Stimulated activated CD4-positive, alpha-beta T cell treated with anti-CD3 and anti-CD28 coated beads, Interleukin-4, amount 100 ng/mL, for 24 hours (primary cell): ENCODE data around the gene BMP7.

ENCODE experiments used
- DNase-seq: peaks from one replicate; pipeline ENCODE4 v3.0.0-alpha.2; 2020

BMP7 gene

DNA sequence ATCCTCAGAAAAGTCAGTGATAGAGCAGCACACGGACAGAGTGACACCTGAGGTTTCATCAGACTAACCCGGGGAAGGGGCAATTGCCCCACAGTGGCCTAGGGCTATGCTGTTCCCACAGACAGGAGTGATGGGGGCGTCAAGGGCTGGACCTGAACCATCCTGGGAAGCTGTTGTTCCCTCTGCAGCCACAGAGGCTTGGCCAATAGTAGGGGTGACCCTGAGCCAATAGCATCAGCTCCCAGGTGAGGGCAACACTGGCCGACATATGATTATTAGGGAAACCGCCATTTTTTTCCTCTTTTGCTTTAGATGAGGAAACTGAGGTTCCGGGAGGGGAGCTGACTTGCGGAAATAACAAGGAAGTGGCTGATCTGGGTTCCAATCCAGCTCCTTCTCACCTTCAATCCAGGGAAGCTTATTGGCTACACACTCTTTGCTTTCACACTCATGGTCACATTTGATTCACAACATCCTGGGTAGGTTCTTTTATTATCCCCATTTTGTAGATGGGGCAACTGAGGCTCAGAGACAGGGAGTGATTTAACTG, 126.0 kb downstream of the BMP7 start:
- no peak for DNase-seq

DNA sequence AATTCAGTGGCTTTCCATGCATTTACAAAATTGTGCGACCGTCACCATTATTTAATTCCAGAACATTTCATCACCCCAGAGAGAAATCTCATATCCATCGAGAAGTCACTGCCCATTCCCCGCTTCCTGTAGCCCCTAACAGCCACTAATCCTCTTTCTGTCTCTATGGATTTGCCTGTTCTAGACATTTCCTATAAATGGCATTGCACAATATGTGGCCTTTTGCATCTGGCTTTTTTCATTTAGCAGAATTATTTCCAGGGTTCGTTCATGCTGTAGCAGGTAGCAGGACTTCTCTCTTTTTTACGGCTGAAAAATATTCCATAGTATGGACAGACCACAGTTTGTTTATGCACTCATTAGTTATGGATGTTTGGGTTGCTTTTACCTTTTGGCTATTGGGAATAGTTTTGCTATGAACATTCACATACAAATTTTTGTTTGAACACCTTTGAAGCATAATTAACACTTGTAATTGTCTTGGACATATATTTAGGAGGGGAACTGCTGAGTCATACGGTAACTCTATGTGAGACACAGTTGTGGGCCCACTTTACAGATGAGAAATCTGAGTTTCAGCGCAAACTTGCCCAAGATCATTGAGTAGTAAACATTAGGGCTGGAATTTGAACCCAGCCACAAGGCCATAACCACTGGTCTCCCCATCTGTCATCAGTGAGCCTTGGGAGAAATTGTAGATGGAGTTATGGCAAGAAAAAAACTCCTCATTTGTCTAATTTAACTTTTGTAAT, 126.9 kb downstream of the BMP7 start:
- no peak for DNase-seq

DNA sequence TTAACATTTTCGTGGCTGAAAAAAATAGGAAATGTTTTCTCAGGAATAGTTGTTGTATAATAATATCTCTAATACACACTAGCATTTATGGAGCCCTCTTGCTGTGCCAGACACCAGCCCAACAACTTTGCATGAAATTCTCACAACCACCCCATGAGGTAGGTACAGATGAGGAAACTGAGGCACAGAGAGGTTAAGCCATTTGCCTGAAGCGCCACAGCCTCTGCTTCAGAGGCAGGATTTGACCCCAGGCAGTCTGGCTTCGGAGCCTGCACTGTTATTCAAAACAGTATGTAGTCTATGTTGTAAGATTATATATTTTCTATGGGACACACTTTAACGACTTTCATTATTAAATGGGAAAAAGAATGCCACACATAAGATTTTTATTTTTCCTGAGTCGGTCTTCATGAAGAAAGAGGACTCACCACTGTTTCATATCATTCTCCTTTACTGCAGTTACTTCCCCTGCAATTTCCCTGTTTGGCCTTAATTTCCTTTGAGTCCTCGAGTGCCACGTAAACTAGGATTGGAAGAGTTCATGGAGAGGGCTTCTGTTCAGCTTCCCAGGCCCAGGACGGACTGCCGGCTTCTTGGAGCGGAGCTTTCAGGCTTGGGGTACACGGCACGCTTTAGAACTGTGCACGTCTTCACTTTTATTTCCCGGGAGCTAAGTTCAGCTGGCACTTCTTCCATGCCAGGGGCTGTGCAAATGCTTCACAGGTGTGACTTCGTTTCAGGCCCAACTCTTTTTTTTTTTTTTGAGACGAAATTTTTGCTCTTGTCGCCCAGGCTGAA, 128.0 kb downstream of the BMP7 start:
- DNase-seq, result no peak

DNA sequence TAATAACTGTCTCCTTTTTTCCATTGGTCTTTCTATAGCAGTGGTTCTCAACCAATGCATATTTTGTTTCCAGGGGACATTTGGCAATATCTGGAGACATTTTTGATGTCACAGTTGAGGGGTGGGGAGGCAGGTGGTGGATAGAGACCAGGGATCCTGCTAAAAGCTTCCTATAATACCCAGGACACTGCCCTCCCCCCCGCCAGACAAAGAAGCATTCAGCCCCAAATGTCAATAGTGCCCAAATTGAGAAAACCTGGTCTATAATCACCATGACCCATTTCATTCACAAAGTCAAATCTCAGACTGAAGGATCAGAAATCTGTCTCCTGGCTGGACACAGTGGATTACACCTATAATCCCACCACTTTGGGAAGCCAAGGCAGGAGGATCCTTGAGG, 128.8 kb downstream of the BMP7 start:
- no peak for DNase-seq

DNA sequence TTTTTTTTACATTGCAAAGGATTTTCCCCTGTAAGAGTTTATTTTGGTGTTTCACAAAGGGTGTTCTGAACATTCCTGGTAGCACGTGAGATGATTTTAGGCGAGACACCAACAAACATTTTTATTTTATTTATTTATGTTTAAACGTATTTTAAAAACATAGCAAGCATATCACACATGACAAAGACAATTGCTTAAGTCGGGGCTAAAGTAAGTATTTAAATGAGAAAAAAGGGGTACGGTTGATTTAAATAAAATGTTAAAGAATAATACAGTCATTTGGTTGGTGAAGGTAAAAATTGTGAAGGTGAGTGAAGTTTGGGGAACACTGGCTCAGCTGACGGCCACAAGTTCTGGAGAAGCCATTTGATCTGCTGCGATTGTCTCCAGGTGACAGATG, 129.7 kb downstream of the BMP7 start:
- no peak for DNase-seq

DNA sequence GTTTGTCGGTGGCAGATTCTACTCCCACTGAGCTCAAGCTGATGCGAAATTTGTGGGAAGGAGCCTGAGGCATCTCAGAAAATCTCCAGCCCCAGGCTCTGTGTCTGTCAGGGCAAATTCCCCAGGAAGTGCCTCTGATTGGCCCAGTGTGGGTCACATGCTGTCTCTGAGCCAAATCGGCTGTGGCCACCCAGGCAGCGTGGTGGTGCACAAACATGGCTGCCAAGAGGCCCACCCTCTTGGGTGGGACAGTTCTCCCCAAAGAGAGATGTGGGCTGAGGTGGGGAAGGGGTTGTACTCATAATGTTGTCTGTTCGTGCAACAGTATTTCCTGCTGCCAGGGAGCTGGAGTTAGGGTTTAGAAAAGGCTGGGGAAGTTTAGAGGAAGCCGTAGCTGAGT, 130.6 kb downstream of the BMP7 start:
- DNase-seq, result no peak

DNA sequence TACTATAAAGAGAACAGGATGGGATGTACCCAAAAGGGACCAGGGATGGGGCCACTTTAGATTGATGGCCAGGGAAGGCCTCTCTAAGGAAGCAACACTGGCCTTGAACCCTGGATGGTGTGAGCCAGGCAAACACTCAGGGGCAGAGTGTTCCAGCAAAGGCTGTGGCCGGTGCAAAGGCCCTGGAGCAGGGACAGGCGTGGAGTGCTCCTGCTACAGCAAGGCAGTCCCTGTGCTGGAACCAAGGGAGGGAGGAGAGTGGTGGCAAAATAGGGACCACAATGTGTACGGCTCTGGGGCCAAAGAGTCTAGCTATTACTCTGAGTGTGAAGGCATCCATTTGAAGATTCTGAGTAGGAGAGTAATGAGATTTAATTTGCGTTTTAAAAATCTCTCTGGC, 131.6 kb downstream of the BMP7 start:
- no peak for DNase-seq

DNA sequence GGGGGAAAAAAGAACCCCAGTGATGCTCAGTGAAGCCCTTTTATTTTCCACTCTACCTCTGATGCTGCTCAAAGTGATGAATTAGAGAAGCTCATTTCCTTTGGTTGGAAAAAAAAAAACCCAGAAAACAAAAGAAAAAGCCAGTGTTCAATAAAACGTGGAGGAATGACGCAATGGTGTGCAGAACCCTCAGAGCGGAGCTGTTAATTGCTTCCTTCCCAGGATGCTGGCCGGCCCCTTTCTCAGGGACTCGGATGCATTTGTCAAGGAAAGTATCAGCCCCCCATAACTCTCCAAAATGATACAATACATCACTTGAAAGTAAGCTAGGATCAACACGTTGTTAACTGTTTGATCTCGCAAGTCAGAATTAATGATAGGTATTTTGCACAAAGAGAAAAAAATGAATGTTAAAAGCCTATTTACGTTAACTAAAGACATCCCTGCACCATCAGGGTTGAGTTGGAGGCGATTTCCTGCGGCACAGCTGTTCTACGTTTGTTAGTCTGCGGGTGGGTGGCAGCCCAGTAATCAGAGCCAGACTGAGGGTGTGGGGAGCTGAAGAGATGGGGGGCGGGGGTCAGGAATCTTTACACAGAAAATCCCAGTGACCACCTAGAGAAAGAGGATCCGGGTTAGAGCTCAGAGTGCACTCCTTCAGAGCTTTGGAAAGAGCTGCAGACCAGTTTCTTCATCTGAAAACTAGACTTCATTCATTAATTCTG, 132.4 kb downstream of the BMP7 start:
- DNase-seq, result no peak

DNA sequence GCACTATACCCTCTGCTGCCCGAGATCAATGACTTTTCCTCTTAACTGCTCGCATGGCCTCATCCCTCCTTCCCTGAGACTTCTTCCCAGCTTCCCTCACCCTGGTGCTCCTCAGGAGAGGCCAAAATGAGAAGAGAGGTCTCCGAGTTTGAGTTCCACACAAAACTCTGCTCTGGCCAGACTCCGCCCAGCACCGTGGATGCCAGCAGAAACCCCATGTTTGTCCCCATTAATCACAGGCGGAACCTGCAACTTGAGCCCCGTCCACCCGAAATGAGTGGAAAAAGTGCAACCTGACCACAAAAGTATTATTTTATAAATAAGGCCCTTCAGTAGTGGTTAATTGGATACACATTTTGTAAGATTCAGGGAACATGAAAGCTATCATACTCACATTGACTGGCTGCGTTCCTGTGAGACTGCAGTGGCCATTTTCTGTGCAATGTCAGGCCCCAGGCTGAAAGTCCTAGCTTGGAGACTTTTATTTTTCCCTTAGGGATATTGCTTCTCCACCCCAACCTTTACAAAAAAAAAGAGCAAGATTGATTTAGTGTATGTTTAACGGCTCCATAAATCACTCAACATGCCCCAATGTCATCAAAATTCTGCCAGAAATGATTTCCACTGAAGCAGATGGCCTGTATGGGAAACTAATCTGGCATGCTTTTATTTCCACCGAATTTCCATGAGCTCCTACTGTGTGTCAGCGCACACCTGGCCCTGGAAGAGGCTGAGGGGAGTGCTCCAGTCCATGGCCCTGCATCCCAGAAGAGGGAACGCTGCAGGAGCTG, 134.6 kb downstream of the BMP7 start:
- DNase-seq, result no peak

DNA sequence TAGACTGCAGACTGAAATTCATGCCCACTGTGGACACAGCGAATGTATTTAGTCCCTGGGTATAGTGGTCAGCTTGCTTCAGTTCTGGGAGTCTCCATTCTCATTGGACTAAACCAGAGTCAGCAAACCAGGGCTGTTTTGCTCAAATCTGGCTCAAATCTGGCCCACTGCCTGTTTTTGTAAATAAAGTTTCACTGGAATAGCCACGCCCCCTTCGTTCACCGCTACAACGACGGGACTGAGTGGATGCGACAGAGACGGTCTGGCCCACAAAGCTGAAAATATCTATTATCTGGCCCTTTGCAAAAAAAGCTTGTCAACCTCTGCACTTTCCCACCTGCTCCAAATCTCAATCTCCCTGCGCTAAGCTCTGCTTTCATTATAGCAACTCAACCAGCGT, 135.4 kb downstream of the BMP7 start:
- DNase-seq, result no peak

DNA sequence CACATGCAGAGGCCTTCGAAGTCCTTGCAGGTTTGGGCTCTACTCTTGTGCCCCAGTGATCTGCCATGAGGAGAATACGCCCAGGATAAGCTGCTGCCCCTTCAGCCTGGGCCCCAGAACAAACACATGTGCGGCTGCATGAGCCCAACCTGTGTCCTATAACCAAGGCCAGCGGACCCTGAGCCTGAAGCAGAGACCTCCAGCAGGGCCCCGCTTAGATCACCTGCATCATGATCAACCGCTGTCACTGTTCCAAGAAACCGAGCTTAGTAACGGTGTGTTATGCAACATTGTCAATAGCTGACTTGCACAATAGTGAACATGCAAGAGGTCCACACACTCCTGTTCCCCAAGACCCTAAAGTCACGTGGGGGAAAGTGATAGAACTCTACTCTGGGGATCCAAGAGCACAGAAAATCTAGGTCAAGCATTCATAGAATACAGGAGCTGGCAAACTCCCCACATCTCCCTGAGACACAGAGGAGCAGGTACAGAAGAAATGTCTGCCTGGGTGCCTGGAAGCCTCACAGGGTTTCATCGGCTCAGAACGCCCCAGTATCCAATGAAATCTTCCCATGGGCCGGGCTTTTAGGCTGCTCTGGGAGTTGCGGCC, 136.2 kb downstream of the BMP7 start:
- no peak for DNase-seq

DNA sequence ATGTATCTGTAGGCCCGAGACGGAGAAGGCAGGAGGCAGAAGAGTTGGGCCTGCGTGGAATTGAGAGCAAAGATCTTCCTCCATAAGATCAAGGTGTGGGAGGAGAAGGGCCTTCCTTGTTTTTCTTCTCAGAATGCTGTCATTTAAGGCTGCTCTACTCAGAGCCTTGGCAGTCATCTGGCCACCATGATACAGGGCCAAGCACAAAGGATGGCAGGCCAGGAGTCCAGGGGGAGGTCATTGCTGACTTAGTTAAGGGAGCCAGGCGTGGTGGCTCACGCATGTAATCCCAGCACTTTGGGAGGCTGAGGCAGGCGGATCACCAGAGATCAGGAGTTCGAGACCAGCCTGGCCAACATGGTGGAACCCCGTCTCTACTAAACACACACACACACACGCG, 137.1 kb downstream of the BMP7 start:
- no peak for DNase-seq

DNA sequence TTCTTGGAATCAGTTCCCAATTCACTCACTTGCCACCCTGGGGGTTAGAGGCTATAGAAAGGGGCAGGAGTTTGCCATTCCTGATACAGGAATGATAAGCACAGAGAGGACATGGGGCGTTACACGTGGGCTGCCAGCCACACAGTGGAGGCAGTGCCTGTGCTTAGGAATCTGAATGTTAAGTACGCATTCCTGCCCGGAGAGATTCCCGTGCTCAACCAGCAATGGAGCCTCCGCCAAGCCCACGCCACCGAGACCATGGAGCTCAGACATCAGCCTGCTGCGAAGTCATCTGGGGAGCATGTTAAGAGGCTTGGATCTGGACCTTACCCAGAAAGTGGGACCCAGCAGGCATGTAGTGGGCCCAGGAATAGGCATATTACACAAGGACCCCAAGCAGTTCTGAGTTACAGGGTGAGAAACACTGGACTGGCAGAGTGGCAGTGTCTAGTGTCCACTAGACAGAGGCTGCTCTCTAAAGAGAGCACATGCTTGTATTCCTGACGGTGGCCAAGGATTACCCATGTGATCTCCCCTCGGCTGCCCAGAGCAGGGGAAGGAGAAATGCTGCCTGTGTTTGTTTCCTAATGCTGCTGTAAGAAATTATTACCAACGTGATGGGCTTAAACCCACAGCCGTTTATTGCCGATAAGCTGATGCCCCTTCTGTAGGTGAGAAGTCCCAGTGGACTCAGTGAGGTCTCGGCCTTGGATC, 138.2 kb downstream of the BMP7 start:
- no peak for DNase-seq

DNA sequence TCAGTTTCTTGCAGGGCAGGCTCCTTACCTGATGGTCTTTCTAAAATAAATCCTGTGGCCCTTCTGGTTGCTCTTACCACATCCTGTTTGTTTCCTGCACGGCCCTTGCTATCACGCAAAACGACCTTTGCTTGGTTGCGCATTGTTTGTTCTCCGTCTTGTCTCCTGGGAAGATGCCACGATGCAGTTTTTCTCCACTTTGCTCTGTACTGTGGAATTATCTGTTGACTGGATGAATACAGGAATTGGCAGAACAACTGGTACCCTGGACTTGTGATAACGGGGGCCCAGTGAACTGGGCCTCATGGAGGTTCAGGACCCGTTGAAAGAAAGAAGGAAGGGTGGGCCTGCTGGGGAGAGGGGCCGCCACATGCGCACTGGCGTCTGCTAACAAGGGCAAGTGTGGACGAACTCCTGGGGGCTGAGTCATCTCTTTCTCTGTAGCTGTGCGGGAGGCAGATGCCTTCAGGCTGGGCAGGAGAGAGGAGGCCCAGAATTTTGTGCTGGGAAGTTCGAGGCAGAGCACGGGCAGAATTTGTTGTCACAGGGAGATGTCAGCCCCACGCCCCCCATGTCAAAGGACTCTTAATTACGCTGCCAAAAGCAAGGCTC, 139.9 kb downstream of the BMP7 start:
- DNase-seq, result no peak

DNA sequence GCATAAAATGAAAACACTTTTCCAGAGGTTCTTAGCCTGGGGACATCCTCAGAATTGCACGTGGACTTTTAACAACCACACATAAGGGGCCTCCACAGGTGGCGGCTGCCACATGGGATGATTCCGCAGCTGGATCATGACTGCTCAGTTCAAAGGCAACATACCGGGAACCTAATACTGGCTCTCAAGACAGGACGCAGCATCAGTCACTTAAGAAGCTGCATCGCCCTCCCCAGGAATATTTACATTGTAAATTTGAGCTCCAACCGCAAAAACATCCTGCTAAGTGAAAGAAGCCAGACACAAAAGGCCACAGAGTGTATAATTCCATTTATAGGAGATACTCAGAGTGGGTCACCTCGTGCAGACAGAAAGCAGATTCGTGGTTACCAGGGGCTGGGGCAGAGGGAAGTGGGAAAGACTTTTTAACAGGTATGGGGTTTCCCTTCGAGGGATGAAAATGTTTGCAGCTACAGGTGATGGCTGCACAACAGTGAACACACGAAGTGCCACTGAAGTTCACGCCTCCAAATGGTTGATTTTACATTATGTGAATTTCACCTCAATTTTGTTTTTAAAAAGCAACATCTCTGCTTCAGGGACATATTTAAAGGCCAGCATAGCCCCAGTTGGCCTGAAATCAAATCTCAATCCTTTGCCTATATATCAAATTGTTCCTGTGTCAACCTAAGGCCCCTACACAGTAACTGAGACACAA, 141.5 kb downstream of the BMP7 start:
- no peak for DNase-seq

DNA sequence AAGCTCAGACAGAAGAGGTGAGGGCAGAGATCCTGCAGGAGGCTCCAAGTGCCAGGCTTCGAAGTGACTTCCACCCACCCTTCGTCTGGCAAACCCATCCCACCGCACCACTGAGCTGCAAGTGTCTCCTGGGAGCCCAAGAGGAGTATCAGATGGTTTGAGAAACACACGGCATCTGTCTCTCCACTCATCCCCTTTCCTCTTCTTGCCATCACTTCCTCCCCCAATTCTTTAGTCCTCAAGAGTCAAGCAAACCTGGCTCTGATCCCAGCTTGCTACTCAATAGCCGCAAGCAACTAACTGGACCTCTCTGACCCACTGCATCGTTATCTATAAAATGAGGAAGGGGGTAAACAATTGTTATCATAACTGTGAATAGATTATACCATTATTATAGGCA, 142.1 kb downstream of the BMP7 start:
- DNase-seq, result no peak

DNA sequence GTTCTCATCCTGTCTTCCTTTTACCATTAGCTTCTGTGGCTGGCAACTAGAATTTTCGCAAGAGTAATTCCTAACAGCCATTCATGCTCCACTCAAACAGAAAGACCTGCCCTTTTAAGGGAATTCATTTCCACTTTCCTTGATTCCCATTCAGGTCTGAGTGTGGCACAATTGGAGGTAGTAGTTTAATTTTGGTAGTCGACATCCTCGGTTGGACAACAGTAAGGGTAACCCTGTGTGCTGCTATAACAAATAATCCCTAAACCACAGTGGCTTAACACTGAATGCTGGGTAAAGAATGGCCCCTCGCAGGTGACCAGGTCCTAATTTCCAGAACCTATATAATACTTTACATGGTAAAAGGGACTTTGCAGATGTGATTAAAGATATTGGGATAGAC, 142.9 kb downstream of the BMP7 start:
- no peak for DNase-seq

DNA sequence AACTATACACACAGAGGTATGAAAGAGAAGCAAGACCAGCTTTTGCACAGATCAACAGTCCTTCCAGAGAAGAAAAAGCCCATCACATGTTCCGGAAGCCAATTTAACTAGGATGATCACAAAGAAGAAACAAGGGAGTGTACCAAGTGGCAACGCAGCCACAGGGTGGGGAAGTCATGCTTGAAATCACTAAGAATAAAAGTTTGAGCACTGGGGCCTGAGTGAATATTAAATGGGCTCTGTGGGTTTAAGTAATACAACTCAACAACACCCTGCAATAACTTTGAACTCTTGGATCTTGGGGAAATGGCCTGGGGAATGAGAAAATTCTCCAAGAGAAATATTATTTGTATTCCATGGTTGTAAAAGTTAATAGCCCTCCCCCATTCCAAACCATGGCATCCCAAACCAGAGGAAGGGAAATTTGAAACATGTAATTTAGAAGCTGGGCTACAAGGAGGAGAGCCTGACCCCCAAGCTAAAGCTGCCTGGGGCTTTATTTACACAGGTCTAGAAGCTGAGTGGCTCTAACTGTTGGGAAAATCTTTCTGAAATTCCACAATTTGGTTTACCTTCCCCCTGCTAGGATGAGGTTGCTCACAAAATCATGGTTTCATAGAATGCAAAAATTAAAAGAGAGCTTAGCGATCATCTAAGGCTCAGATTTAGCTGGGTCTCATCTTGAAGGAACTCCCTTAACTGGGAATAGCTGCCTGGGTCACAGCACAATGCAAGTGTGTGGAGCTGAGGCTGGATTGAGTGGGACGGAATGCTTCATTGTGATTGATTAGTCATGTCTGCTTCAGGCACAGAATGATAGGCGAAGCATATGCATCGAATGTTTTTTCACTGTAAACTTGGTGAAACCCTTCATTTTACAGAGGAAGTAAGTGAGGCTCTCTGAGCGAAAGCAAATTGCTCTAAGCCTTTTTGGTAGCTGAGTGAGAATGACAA, 143.6 kb downstream of the BMP7 start:
- DNase-seq, result no peak

DNA sequence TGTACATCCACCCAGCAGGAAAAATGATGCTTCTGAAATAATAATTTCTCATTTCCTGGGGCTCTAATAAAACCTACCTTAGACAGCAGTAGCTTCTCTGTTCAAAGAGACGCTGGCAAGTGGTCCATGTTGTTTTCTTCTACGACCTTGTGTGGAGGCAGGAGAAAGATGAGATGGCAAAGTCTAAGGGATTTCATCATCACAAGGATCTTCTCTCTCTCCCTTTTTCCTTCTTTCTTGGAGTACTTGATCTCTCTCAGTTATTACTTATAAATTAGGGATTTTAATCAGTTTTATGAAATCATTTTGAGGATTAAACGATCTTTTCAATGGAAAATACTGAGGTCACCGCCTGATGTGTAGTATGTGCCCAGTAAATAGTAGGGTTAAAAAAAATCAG, 147.5 kb downstream of the BMP7 start:
- DNase-seq, result no peak
